Karpas-422 (cell line): ENCODE results near the gene KRT3. TPM values are rescaled to one million over a fixed set of nuclear protein-coding genes. Genes with fewer than 3 reads are reported as not detected.
A peak's percentile ranks its signal among the peaks of the same experiment; 100 is the strongest.
"Not testable (repeated sequence)": the region's sequence is repeated elsewhere in the genome, so short reads cannot be mapped to it uniquely, and the experiment has no call there.

Experiments
- DNase-seq: peaks from one replicate; pipeline ENCODE4 v3.0.0-alpha.2; 2015
- H2AFZ ChIP-seq: fragments of 200-600 bp; sonication (generic); 2 replicates; pipeline ENCODE4 v1.6.1; 2014; ENCODE audit warnings: antibody characterized with exemption, low read length, mixed read lengths
- H3K27ac ChIP-seq: fragments of 200-600 bp; sonication (generic); 2 replicates; pipeline ENCODE4 v1.5.1; 2014; ENCODE audit warnings: mild to moderate bottlenecking, low read length, moderate library complexity
- H3K27me3 ChIP-seq: fragments of 200-600 bp; sonication (generic); 2 replicates; pipeline ENCODE4 v1.6.1; 2014; ENCODE audit warnings: low read length, mixed read lengths
- H3K36me3 ChIP-seq: fragments of 200-600 bp; sonication (generic); 2 replicates; pipeline ENCODE4 v1.6.1; 2014; ENCODE audit warnings: low read length, mixed read lengths; ENCODE audit not compliant: insufficient read depth
- H3K4me1 ChIP-seq: fragments of 200-600 bp; sonication (generic); 2 replicates; pipeline ENCODE4 v1.6.1; 2014; ENCODE audit warnings: mild to moderate bottlenecking, low read length, mixed read lengths
- H3K4me2 ChIP-seq: fragments of 200-600 bp; sonication (generic); 2 replicates; pipeline ENCODE4 v1.6.1; 2014; ENCODE audit warnings: low read length, low read depth, mild to moderate bottlenecking; ENCODE audit not compliant: poor library complexity, severe bottlenecking
- H3K4me3 ChIP-seq: fragments of 200-600 bp; sonication (generic); 2 replicates; pipeline ENCODE4 v1.5.1; 2014; ENCODE audit warnings: mild to moderate bottlenecking, antibody characterized with exemption, low read length, mixed read lengths
- H3K79me2 ChIP-seq: fragments of 200-600 bp; sonication (generic); 2 replicates; pipeline ENCODE4 v1.6.1; 2014; ENCODE audit warnings: mild to moderate bottlenecking, low read length, mixed read lengths
- H3K9ac ChIP-seq: fragments of 200-600 bp; sonication (generic); 2 replicates; pipeline ENCODE4 v1.6.0; 2014; ENCODE audit warnings: low read length
- H3K9me2 ChIP-seq: fragments of 200-600 bp; sonication (generic), shearing (Covaris generic); replicated peaks from 2 replicates; pipeline ENCODE4 v1.6.0; 2014; ENCODE audit warnings: mild to moderate bottlenecking, low read length, moderate library complexity; ENCODE audit not compliant: insufficient read depth
- H3K9me3 ChIP-seq: fragments of 300-700, 200-600 bp; sonication (generic); 2 replicates; pipeline ENCODE4 v1.6.1; 2014; ENCODE audit warnings: low read length, mixed read lengths
- H4K20me1 ChIP-seq: fragments of 200-600 bp; sonication (generic); 2 replicates; pipeline ENCODE4 v1.6.1; 2014; ENCODE audit warnings: mild to moderate bottlenecking, antibody characterized with exemption, low read length, low read depth; ENCODE audit not compliant: insufficient read depth
- total RNA-seq: library from RNA; depleted of rRNA; stranded (reverse); fragments of >200 nt; shearing (Covaris generic); gene quantifications from 2 replicates; pipeline ENCODE4 v1.2.3, GENCODE V29; 2014; ENCODE audit warnings: low replicate concordance

KRT3 gene
- total RNA-seq, 1 experiment from 2014 or later, result not detected

- no peaks in the 10 kb centered on the region for H3K4me1 ChIP-seq
- peaks cover 4% of the 10 kb centered on the region; the same call in 1 of the 2 replicates for H3K9me3 ChIP-seq
- H3K4me2 ChIP-seq, result no peak overlapping the region
- H3K4me3 ChIP-seq, result no peak overlapping the region
- H3K79me2 ChIP-seq, result no peaks in the 10 kb centered on the region
- H3K36me3 ChIP-seq, result no peaks in the 10 kb centered on the region
- 0 out of 2 replicates have a peak, but pooled peaks cover 6% of the 10 kb centered on the region for H3K27me3 ChIP-seq
- H3K9ac ChIP-seq, result no peak overlapping the region
- no peaks in the 10 kb centered on the region for H4K20me1 ChIP-seq
- no peak overlapping the region for H2AFZ ChIP-seq
- no peaks in the 10 kb centered on the region for H3K9me2 ChIP-seq
- H3K27ac ChIP-seq, result no peak overlapping the region
- no peak for DNase-seq
These were observed 30.2 kb downstream of the KRT3 start for GRCh38 chr12:52765702-52766101.

GRCh38 chr12:52763991-52764390, 31.9 kb downstream of the KRT3 start:
- H3K27me3 ChIP-seq, result 0 out of 2 replicates have a peak, but pooled peaks cover 6% of the 10 kb centered on the region
- no peak overlapping the region for H3K9ac ChIP-seq
- DNase-seq, result no peak

GRCh38 chr12:52763036-52763659, 32.8 kb downstream of the KRT3 start:
- no peak overlapping the region for H2AFZ ChIP-seq
- H4K20me1 ChIP-seq, result no peaks in the 10 kb centered on the region
- DNase-seq, result no peak
- H3K9me3 ChIP-seq, result peaks cover 8% of the 10 kb centered on the region; the same call in 1 of the 2 replicates
- H3K4me2 ChIP-seq, result no peak overlapping the region
- H3K79me2 ChIP-seq, result no peaks in the 10 kb centered on the region
- no peak overlapping the region for H3K4me3 ChIP-seq
- no peak overlapping the region for H3K27ac ChIP-seq
- H3K9me2 ChIP-seq, result no peaks in the 10 kb centered on the region
- no peaks in the 10 kb centered on the region for H3K36me3 ChIP-seq
- H3K9ac ChIP-seq, result no peak overlapping the region
- 0 out of 2 replicates have a peak, but pooled peaks cover 6% of the 10 kb centered on the region for H3K27me3 ChIP-seq
- H3K4me1 ChIP-seq, result no peaks in the 10 kb centered on the region

More at GRCh38 chr12:52763991-52764390, 31.9 kb downstream of the KRT3 start:
- H3K79me2 ChIP-seq, result no peaks in the 10 kb centered on the region
- no peak overlapping the region for H3K27ac ChIP-seq
- no peak overlapping the region for H3K4me2 ChIP-seq
- no peak overlapping the region for H3K4me3 ChIP-seq
- no peaks in the 10 kb centered on the region for H3K4me1 ChIP-seq
- no peaks in the 10 kb centered on the region for H3K36me3 ChIP-seq
- H4K20me1 ChIP-seq, result no peaks in the 10 kb centered on the region
- H2AFZ ChIP-seq, result no peak overlapping the region
- no peaks in the 10 kb centered on the region for H3K9me2 ChIP-seq
- H3K9me3 ChIP-seq, result peaks cover 8% of the 10 kb centered on the region; the same call in 1 of the 2 replicates

GRCh38 chr12:52761802-52762201, 34.1 kb downstream of the KRT3 start:
- H3K4me1 ChIP-seq, result no peaks in the 10 kb centered on the region
- H4K20me1 ChIP-seq, result no peaks in the 10 kb centered on the region
- no peaks in the 10 kb centered on the region for H3K79me2 ChIP-seq
- H3K27me3 ChIP-seq, result 0 out of 2 replicates have a peak, but pooled peaks cover 6% of the 10 kb centered on the region
- H3K4me2 ChIP-seq, result no peak overlapping the region
- DNase-seq, result no peak
- H3K9me2 ChIP-seq, result no peaks in the 10 kb centered on the region
- no peaks in the 10 kb centered on the region for H3K36me3 ChIP-seq
- H2AFZ ChIP-seq, result no peak overlapping the region
- no peak overlapping the region for H3K4me3 ChIP-seq
- peaks cover 8% of the 10 kb centered on the region; the same call in 1 of the 2 replicates for H3K9me3 ChIP-seq
- no peak overlapping the region for H3K9ac ChIP-seq
- H3K27ac ChIP-seq, result no peak overlapping the region

GRCh38 chr12:52761218-52761617, 34.7 kb downstream of the KRT3 start:
- not testable (repeated sequence) for H3K9ac ChIP-seq, H3K79me2 ChIP-seq, DNase-seq, H2AFZ ChIP-seq, H3K9me2 ChIP-seq, H3K4me3 ChIP-seq, H3K36me3 ChIP-seq, H3K4me2 ChIP-seq, H3K27ac ChIP-seq, H3K27me3 ChIP-seq, H3K9me3 ChIP-seq, H4K20me1 ChIP-seq, H3K4me1 ChIP-seq

GRCh38 chr12:52760623-52761022, 35.3 kb downstream of the KRT3 start:
- Histone ChIP-seq H3K4me1 (no peaks in the 10 kb centered on the region), H3K36me3 (no peaks in the 10 kb centered on the region), H3K4me3 (no peak overlapping the region), H4K20me1 (no peaks in the 10 kb centered on the region), H2AFZ (no peak overlapping the region), H3K27ac (no peak overlapping the region), H3K9me2 (no peaks in the 10 kb centered on the region), H3K9ac (no peak overlapping the region), H3K4me2 (no peak overlapping the region), H3K27me3 (0 out of 2 replicates have a peak, but pooled peaks cover 6% of the 10 kb centered on the region), H3K79me2 (no peaks in the 10 kb centered on the region), H3K9me3 (peaks cover 8% of the 10 kb centered on the region; the same call in 1 of the 2 replicates)
- DNase-seq, result no peak

- H3K27ac ChIP-seq, result no peak overlapping the region
- no peak overlapping the region for H3K4me2 ChIP-seq
- no peak overlapping the region for H3K4me3 ChIP-seq
- peaks cover 8% of the 10 kb centered on the region; the same call in 1 of the 2 replicates for H3K9me3 ChIP-seq
- H3K9me2 ChIP-seq, result no peaks in the 10 kb centered on the region
- no peaks in the 10 kb centered on the region for H3K36me3 ChIP-seq
- peak; percentile 56 for DNase-seq
- no peaks in the 10 kb centered on the region for H3K4me1 ChIP-seq
- no peak overlapping the region for H2AFZ ChIP-seq
- H4K20me1 ChIP-seq, result no peaks in the 10 kb centered on the region
- H3K27me3 ChIP-seq, result 0 out of 2 replicates have a peak, but pooled peaks cover 6% of the 10 kb centered on the region
- H3K9ac ChIP-seq, result no peak overlapping the region
- H3K79me2 ChIP-seq, result no peaks in the 10 kb centered on the region
These were observed 36.2 kb downstream of the KRT3 start for GRCh38 chr12:52759695-52760094.

GRCh38 chr12:52759218-52759617, 36.7 kb downstream of the KRT3 start:
- no peaks in the 10 kb centered on the region for H3K36me3 ChIP-seq
- no peaks in the 10 kb centered on the region for H3K4me1 ChIP-seq
- DNase-seq, result no peak
- H4K20me1 ChIP-seq, result no peaks in the 10 kb centered on the region
- no peaks in the 10 kb centered on the region for H3K79me2 ChIP-seq
- no peak overlapping the region for H3K9ac ChIP-seq
- H3K9me2 ChIP-seq, result no peaks in the 10 kb centered on the region
- no peak overlapping the region for H3K4me3 ChIP-seq
- H2AFZ ChIP-seq, result no peak overlapping the region
- H3K27ac ChIP-seq, result no peak overlapping the region
- peaks cover 8% of the 10 kb centered on the region; the same call in 1 of the 2 replicates for H3K9me3 ChIP-seq
- H3K4me2 ChIP-seq, result no peak overlapping the region
- 0 out of 2 replicates have a peak, but pooled peaks cover 5% of the 10 kb centered on the region for H3K27me3 ChIP-seq
